RWPE1 (cell line): ENCODE data around the gene WDR41.
"Not testable (repeated sequence)": the region's sequence is repeated elsewhere in the genome, so short reads cannot be mapped to it uniquely, and the experiment has no call there.

Experiments
- CTCF ChIA-PET: fragments of 350-600 bp; sonication (Branson Sonifier 250); formaldehyde crosslinking; extraction: SDS; loops from one replicate; lab custom pipeline; 2021; lab: Yijun Ruan, JAX
- POLR2A ChIA-PET: fragments of 400-600 bp; formaldehyde crosslinking; extraction: SDS; loops from one replicate; lab custom pipeline; 2020; ENCODE audit warnings: antibody characterized with exemption; ENCODE audit not compliant: low non-redundant PET; lab: Yijun Ruan, JAX
- DNase-seq: peaks from one replicate; pipeline ENCODE4 v3.0.0; 2012; ENCODE audit warnings: low spot score
- H3K27ac ChIP-seq: fragments of 450-650 bp; 2 replicates; pipeline ENCODE4 v1.5.1; 2017
- CTCF ChIP-seq: fragments of 450-650 bp; conservative IDR thresholded peaks from 2 replicates; pipeline ENCODE4 v1.5.1; 2017; ENCODE audit warnings: low read depth, mild to moderate bottlenecking

The WDR41 gene

GRCh38 chr5:77499441-77499840, 7.3 kb upstream of the WDR41 start:
- no peak for TF ChIP-seq CTCF
- no peak overlapping the region for H3K27ac ChIP-seq
- POLR2A ChIA-PET: no interaction called here
- CTCF ChIA-PET: interaction anchor here (0.7 kb wide), 1 partner anchor 397 kb away, joined by 5 read pairs; no protein-coding TSS in a partner anchor
- DNase-seq: no peak

- H3K27ac ChIP-seq: no peak overlapping the region
- no peak for TF ChIP-seq CTCF
- no peak for DNase-seq
- ChIA-PET CTCF (interaction anchor here (0.7 kb wide), 1 partner anchor 396 kb away, joined by 5 read pairs; no protein-coding TSS in a partner anchor), POLR2A (no interaction called here)
Observed at GRCh38 chr5:77498952-77499351, 6.8 kb upstream of the WDR41 start.

GRCh38 chr5:77494935-77495334, 2.8 kb upstream of the WDR41 start:
- POLR2A ChIA-PET: no interaction called here

GRCh38 chr5:77492653-77493000, 511 bp upstream of the WDR41 start:
- no peak for DNase-seq
- ChIA-PET CTCF (interaction anchor here (0.6 to 1.5 kb wide), 11 partner anchors 8 to 617 kb away, joined by 3 to 12 read pairs (median 5); partner anchors contain the start of gene ZBED3), POLR2A (interaction anchor here (0.6 kb wide), 1 partner anchor 385 kb away, joined by 4 read pairs; no protein-coding TSS in a partner anchor)
- peak overlapping the region; percentile 98 for H3K27ac ChIP-seq
- TF ChIP-seq CTCF: peak; percentile 44

More at GRCh38 chr5:77494935-77495334, 2.8 kb upstream of the WDR41 start:
- CTCF ChIA-PET: interaction anchor here (0.6 kb wide), 2 partner anchors 16 to 350 kb away, joined by 3 read pairs; no protein-coding TSS in a partner anchor
- no peak for TF ChIP-seq CTCF
- no peak overlapping the region for H3K27ac ChIP-seq
- no peak for DNase-seq

- CTCF ChIA-PET, DNase-seq, POLR2A ChIA-PET: not testable (repeated sequence)
- peak overlapping the region; percentile 98 for H3K27ac ChIP-seq
Observed at GRCh38 chr5:77490741-77491344, 1.3 kb downstream of the WDR41 start.

GRCh38 chr5:77486344-77486962, 5.7 kb downstream of the WDR41 start:
- ChIA-PET CTCF (interaction anchor here (0.9 kb wide), 1 partner anchor 342 kb away, joined by 4 read pairs; no protein-coding TSS in a partner anchor), POLR2A (interaction anchor here (0.5 kb wide), 1 partner anchor 200 kb away, joined by 3 read pairs; no protein-coding TSS in a partner anchor)
- DNase-seq: peak; percentile 44
- no peak for TF ChIP-seq CTCF
- peak overlapping the region; percentile 56 for H3K27ac ChIP-seq
